Activated CD8-positive, alpha-beta T cell treated with anti-CD3 and anti-CD28 coated beads for 36 hours (primary cell): ENCODE results near the gene TMEM94. TPM values are rescaled to one million over a fixed set of nuclear protein-coding genes. Genes with fewer than 3 reads are reported as not detected.
"Not testable (repeated sequence)": the region's sequence is repeated elsewhere in the genome, so short reads cannot be mapped to it uniquely, and the experiment has no call there.

Experiments
- ATAC-seq: fragments of 200-7000 bp; cut with Tn5 transposase; one replicate; pipeline ENCODE4 v1.10.0; 2021; ENCODE audit warnings: mild to moderate bottlenecking, moderate library complexity
- CTCF ChIA-PET: fragments of 350-600 bp; sonication (Branson Sonifier 250); formaldehyde crosslinking; loops from one replicate; lab custom pipeline; 2021; ENCODE audit warnings: antibody characterized with exemption; lab: Charles Lee
- POLR2A ChIA-PET: fragments of 350-600 bp; sonication (Branson Sonifier 250); formaldehyde crosslinking; loops from one replicate; lab custom pipeline; 2021; ENCODE audit warnings: antibody characterized with exemption; lab: Charles Lee
- DNase-seq: peaks from one replicate; pipeline ENCODE4 v3.0.0-alpha.2; 2020
- H3K27ac Mint-ChIP-seq: one replicate; pipeline ENCODE4 v1.8.0; 2021; ENCODE audit warnings: mild to moderate bottlenecking, mixed read lengths
- H3K27me3 Mint-ChIP-seq: one replicate; pipeline ENCODE4 v1.8.0; 2021; ENCODE audit warnings: mixed read lengths
- H3K36me3 Mint-ChIP-seq: one replicate; pipeline ENCODE4 v1.8.0; 2021; ENCODE audit warnings: low read depth, mixed read lengths
- H3K4me1 Mint-ChIP-seq: one replicate; pipeline ENCODE4 v1.8.0; 2021; ENCODE audit warnings: low read depth, mixed read lengths
- H3K4me3 Mint-ChIP-seq: one replicate; pipeline ENCODE4 v1.8.0; 2021; ENCODE audit warnings: mild to moderate bottlenecking, moderate library complexity, mixed read lengths
- H3K9me3 Mint-ChIP-seq: one replicate; pipeline ENCODE4 v1.8.0; 2021; ENCODE audit warnings: mixed read lengths
- intact Hi-C: fragments of 100-400 bp; cut with micrococcal nuclease; formaldehyde crosslinking; loops from one replicate; pipeline ENCODE4 v1.10.0; 2022
- total RNA-seq, 2 experiments: library from RNA; stranded (reverse); gene quantifications; one replicate each; pipeline ENCODE4 v1.2.3, GENCODE V29; 2021
- TF ChIP-seq, protein P1 (sequence below): fragments of 200-600 bp; IDR thresholded peaks from one replicate; pipeline ENCODE4 v1.8.0; 2022; ENCODE audit warnings: antibody characterized with exemption, mild to moderate bottlenecking

TMEM94 gene
- total RNA-seq, 2 experiments from 2014 or later = 55.3 to 56.4 TPM

GRCh38 chr17:75439287-75439686 lies 17.1 kb upstream of the TMEM94 start:
- CTCF ChIA-PET = no interaction called here
- Mint-ChIP-seq H3K27ac (no peak overlapping the region), H3K27me3 (no peaks in the 10 kb centered on the region), H3K36me3 (no peaks in the 10 kb centered on the region), H3K9me3 (no peaks in the 10 kb centered on the region), H3K4me1 (peaks cover 7% of the 10 kb centered on the region), H3K4me3 (no peak overlapping the region)
- DNase-seq = no peak
- POLR2A ChIA-PET = no interaction called here
- ATAC-seq = no peak
- TF ChIP-seq, protein P1, sequence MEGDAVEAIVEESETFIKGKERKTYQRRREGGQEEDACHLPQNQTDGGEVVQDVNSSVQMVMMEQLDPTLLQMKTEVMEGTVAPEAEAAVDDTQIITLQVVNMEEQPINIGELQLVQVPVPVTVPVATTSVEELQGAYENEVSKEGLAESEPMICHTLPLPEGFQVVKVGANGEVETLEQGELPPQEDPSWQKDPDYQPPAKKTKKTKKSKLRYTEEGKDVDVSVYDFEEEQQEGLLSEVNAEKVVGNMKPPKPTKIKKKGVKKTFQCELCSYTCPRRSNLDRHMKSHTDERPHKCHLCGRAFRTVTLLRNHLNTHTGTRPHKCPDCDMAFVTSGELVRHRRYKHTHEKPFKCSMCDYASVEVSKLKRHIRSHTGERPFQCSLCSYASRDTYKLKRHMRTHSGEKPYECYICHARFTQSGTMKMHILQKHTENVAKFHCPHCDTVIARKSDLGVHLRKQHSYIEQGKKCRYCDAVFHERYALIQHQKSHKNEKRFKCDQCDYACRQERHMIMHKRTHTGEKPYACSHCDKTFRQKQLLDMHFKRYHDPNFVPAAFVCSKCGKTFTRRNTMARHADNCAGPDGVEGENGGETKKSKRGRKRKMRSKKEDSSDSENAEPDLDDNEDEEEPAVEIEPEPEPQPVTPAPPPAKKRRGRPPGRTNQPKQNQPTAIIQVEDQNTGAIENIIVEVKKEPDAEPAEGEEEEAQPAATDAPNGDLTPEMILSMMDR = no peak
- intact Hi-C loops = no loop called here

DNA sequence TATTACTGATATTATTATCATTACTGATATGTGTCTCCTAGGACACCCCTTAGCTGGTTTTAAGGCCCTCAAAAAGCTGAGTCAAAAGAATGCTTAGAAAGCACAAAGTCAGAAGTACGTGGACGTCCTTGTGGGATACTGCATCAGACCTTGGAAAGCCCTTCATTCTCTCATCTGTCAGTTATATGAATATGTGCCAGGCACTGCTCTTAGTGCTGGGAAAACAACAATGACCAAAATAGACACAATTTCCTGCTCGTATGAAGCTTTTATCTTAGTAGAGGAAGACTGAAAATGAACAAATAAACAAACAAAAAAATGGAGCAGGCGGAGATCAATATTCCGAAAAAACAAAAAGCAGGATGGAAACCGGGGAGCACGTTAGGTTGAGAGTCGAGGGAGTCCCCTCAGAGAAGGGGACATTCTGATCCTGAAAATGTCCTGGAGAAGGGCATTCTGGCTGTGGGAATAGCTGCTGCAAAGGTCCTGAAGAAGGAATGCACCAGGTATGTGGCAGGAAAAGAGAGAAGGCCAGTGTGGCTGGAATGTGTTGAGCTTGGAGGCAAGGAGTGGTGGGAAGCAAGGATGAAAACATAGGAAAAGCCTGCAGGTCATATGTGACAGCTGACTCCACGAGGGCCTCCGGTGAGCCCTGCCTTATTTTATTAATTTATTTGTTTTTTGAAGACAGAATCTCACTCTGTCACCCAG lies 15.5 kb upstream of the TMEM94 start:
- CTCF ChIA-PET = interaction anchor here (0.8 to 1.5 kb wide), 2 partner anchors 28 to 161 kb away, joined by 3 to 5 read pairs; no protein-coding TSS in a partner anchor

DNA sequence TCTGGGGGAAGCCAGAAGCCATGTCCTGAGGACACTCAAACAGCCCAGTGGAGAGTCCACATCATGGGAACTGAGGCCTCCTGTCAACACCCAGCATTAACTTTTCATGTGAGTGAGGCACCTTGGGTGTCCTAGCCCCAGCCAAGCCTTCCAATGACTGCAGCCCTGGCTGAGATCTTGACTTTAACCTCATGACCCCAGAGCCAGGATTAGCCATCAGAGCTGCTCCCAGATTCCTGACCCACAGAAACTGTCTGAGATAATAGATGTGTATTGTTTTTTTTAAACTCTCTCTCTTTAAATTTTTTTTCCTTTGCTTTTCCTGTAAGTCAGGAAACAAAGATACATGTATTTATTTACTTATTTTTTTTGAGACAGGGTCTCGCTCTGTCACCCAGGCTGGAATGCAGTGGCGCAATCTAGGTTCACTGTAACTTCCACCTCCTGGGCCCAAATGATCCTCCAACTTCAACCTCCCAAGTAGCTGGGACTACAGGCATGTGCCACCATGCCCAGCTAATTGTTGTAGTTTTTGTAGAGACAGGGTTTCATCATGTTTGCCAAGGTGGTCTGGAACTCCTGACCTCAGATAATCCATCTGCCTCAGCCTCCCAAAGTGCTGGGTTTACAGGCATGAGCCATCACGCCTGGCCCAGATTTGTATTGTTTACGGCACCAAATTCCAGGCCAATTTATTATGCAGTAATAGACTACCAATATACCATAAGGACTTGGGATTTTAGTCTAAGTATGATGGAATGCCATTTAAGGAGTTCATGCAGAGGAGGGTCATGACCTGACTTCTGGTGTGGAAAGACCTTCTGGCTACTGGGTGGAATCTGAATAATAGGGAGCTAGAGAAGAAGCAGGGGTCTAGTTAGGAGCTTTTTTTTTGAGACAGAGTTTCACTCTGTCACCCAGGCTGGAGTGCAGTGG lies 14.0 kb upstream of the TMEM94 start:
- ChIA-PET POLR2A (interaction anchor here (0.6 to 1.0 kb wide), 3 partner anchors 14 to 336 kb away, joined by 3 read pairs; no protein-coding TSS in a partner anchor), CTCF (interaction anchor here (1.0 kb wide), 1 partner anchor 202 kb away, joined by 3 read pairs; no protein-coding TSS in a partner anchor)
- Mint-ChIP-seq H3K9me3 (no peaks in the 10 kb centered on the region), H3K36me3 (no peaks in the 10 kb centered on the region), H3K27me3 (no peaks in the 10 kb centered on the region), H3K4me3 (no peak overlapping the region), H3K27ac (no peak overlapping the region), H3K4me1 (no peaks in the 10 kb centered on the region)
- TF ChIP-seq, protein P1 = no peak
- intact Hi-C loops = no loop called here
- no peak for DNase-seq
- ATAC-seq = no peak

More for the DNA sequence above, 15.5 kb upstream of the TMEM94 start:
- Mint-ChIP-seq H3K36me3 (no peaks in the 10 kb centered on the region), H3K9me3 (no peaks in the 10 kb centered on the region), H3K4me1 (peaks cover 3% of the 10 kb centered on the region), H3K27me3 (no peaks in the 10 kb centered on the region), H3K4me3 (no peak overlapping the region), H3K27ac (no peak overlapping the region)
- DNase-seq = no peak
- TF ChIP-seq, protein P1 = no peak
- POLR2A ChIA-PET = interaction anchor here (1.2 kb wide), 1 partner anchor 43 kb away, joined by 3 read pairs; no protein-coding TSS in a partner anchor
- intact Hi-C loops = no loop called here
- no peak for ATAC-seq

DNA sequence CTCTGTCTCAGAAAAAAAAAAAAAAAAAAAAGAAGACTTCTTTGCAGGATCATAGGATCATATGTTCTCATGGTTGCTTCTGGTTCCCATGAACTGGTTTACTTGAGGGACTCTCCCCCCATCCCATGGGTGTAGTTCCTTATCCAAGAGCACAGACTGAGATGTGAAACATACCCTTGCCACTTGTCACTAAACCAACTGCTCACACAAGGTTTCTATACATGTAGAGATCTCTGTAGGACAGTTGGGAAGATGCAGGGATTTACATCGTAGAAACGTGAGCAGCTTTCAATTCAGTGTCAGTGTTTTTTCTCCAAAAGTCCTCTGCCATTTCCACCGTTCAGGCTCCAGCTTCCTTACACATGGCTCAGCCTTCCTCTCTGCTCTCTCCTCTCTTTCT lies 11.1 kb upstream of the TMEM94 start:
- ATAC-seq (no peak), DNase-seq (no peak)
- intact Hi-C loops = no loop called here
- no peak overlapping the region for H3K4me3 Mint-ChIP-seq
- TF ChIP-seq, protein P1 = no peak
- no peak overlapping the region for H3K27ac Mint-ChIP-seq
- H3K9me3 Mint-ChIP-seq = no peaks in the 10 kb centered on the region
- H3K36me3 Mint-ChIP-seq = no peaks in the 10 kb centered on the region
- H3K27me3 Mint-ChIP-seq = no peaks in the 10 kb centered on the region
- ChIA-PET POLR2A (no interaction called here), CTCF (interaction anchor here (1.9 kb wide), 1 partner anchor 33 kb away, joined by 8 read pairs; no protein-coding TSS in a partner anchor)
- no peaks in the 10 kb centered on the region for H3K4me1 Mint-ChIP-seq

DNA sequence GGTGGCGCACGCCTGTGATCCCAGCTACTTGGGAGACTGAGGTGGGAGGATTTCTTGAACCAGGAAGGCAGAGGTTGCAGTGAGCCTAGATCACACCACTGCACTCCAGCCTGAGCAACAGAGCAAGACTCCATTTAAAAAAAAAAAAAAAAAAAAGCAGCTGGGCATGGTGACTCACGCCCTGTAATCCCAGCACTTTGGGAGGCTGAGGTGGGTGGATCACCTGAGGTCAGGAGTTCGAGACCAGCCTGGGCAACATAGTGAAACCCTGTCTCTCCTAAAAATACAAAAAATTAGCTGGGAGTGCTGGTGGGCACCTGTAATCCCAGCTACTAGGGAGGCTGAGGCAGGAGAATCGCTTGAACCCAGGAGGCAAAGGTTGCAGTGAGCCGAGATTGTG lies 10.5 kb upstream of the TMEM94 start:
- H3K4me1 Mint-ChIP-seq, ATAC-seq, H3K36me3 Mint-ChIP-seq, DNase-seq, intact Hi-C loops, H3K27me3 Mint-ChIP-seq, H3K4me3 Mint-ChIP-seq, H3K9me3 Mint-ChIP-seq, H3K27ac Mint-ChIP-seq: not testable (repeated sequence)
- CTCF ChIA-PET = interaction anchor here (2.0 kb wide), 1 partner anchor 10 kb away, joined by 5 read pairs; the partner anchor contains the start of gene TMEM94
- POLR2A ChIA-PET = interaction anchor here (0.7 kb wide), 1 partner anchor 434 kb away, joined by 3 read pairs; no protein-coding TSS in a partner anchor
